WTC11 (cell line): ENCODE results near the gene SORCS1.

Source experiments
- ATF1 ChIP-seq: sonication (generic); formaldehyde crosslinking; IDR thresholded peaks from 2 replicates; pipeline ENCODE4 v1.8.1; 2023; ENCODE audit warnings: mild to moderate bottlenecking, moderate library complexity, missing genetic modification reagents
- ATF6 ChIP-seq: sonication (generic); formaldehyde crosslinking; IDR thresholded peaks from 2 replicates; pipeline ENCODE4 v1.8.1; 2023; ENCODE audit warnings: mild to moderate bottlenecking, missing genetic modification reagents
- CTCF ChIP-seq: fragments of 200-600 bp; IDR thresholded peaks from 2 replicates; pipeline ENCODE4 v1.8.0; 2022; ENCODE audit warnings: antibody characterized with exemption
- IRF2 ChIP-seq: sonication (generic); formaldehyde crosslinking; IDR thresholded peaks from 2 replicates; pipeline ENCODE4 v1.8.0; 2022; ENCODE audit warnings: low read depth, missing genetic modification reagents, borderline replicate concordance
- ZNF416 ChIP-seq: fragments of 250-450 bp; sonication (Bioruptor Pico); IDR thresholded peaks from 2 replicates; pipeline ENCODE4 v1.9.0; 2021; ENCODE audit warnings: mild to moderate bottlenecking, inconsistent platforms

- TF ChIP-seq ATF6 (CRISPR knock-in tag) (no peak), CTCF (no peak), IRF2 (CRISPR knock-in tag) (no peak), ATF1 (CRISPR knock-in tag) (no peak), ZNF416 (CRISPR knock-in tag) (no peak)
Observed at GRCh38 chr10:106525835-106526234, 638.7 kb downstream of the SORCS1 start.
